ENCODE measurements around the gene DENND1C. TPM values are rescaled to one million over a fixed set of nuclear protein-coding genes. Genes with fewer than 3 reads are reported as not detected.

Gene DENND1C, protein sequence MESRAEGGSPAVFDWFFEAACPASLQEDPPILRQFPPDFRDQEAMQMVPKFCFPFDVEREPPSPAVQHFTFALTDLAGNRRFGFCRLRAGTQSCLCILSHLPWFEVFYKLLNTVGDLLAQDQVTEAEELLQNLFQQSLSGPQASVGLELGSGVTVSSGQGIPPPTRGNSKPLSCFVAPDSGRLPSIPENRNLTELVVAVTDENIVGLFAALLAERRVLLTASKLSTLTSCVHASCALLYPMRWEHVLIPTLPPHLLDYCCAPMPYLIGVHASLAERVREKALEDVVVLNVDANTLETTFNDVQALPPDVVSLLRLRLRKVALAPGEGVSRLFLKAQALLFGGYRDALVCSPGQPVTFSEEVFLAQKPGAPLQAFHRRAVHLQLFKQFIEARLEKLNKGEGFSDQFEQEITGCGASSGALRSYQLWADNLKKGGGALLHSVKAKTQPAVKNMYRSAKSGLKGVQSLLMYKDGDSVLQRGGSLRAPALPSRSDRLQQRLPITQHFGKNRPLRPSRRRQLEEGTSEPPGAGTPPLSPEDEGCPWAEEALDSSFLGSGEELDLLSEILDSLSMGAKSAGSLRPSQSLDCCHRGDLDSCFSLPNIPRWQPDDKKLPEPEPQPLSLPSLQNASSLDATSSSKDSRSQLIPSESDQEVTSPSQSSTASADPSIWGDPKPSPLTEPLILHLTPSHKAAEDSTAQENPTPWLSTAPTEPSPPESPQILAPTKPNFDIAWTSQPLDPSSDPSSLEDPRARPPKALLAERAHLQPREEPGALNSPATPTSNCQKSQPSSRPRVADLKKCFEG
- polyA plus RNA-seq (ENCODE audit: insufficient read length in 3 of 3) = 10 to 100 TPM; 37.1 to 40.5 (median 40.0) TPM
- long read RNA-seq, donor 1 = 0 reads
- long read RNA-seq, donor 2 = 0 reads
- long read RNA-seq, donor 3, partial matches to known transcripts = 0 of 1 reads
- long read RNA-seq, donor 3, other reads (novel, unspliced or antisense) = 0 of 1 reads
- long read RNA-seq, donor 4 = 0 reads
- long read RNA-seq, donor 5 = 0 reads
- long read RNA-seq, donor 6 = 0 reads
- long read RNA-seq, donor 7 = 0 reads
- long read RNA-seq, donor 8 = 0 reads
- long read RNA-seq, donor 9 = 0 reads
- long read RNA-seq, donor 10 = 0 reads
- long read RNA-seq, donor 11 = 0 reads
- long read RNA-seq, donor 12 = 0 reads
- long read RNA-seq, donor 13 = 0 reads
- long read RNA-seq, donor 14 = 0 reads
- long read RNA-seq, donor 15 = 0 reads
- long read RNA-seq, donor 16 = 0 reads

- DNase-seq (ENCODE audit: extremely low read depth in 1 of 11, low read depth in 9 of 11, low spot score in 4 of 11) = no peak
Observed at GRCh38 chr19:6481541-6482342, at the start of gene DENND1C. DENND1C (minus strand) TSS chr19:6481787; CDS start chr19:6481695, 92 bp downstream.

DNA sequence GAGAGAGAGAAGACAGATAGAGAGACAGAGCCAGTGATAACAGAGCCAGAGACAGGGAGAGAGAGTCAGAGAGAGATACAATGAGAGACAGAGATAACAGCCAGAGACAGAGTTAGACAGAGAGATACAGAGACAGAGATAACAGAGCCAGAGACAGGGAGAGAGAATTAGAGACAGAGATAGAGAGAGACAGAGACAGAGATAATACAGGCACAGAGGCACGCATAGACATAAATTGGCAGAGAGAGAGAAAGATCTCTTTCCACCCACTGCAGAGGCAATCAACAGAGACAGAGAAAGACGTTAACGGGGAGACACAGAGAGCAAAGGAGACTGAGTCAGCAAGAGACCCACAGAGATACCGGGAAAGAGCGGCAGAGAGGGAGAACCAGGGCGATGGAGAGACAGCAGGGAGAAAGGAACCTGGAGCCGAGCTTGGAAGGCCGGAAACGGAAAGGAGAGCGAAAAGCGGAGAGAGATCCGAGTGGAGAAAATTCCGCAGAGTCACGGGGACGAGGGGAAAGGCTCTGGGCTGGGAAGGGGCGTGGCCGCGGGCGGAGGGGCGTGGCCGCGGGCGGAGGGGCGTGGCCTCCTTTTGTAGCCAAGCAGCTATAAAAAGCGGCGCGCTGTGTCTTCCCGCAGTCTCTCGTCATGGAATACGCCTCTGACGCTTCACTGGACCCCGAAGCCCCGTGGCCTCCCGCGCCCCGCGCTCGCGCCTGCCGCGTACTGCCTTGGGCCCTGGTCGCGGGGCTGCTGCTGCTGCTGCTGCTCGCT, 49.0 kb upstream of the DENND1C start, which contains the start of gene TNFSF9:
Gene TNFSF9, plus strand, starts transcription at position 641 of the 777 bp plus-strand sequence. Its CDS starts 11 bp downstream, at position 652.
- DNase-seq (ENCODE audit: extremely low read depth in 1 of 11, low read depth in 9 of 11, low spot score in 4 of 11) = peak; percentile 55 to 84 (median 71)

- no peak for DNase-seq (ENCODE audit: extremely low read depth in 1 of 11, low read depth in 9 of 11, low spot score in 4 of 11)
Observed at GRCh38 chr19:6529937-6530385, 48.4 kb upstream of the DENND1C start.

DNA sequence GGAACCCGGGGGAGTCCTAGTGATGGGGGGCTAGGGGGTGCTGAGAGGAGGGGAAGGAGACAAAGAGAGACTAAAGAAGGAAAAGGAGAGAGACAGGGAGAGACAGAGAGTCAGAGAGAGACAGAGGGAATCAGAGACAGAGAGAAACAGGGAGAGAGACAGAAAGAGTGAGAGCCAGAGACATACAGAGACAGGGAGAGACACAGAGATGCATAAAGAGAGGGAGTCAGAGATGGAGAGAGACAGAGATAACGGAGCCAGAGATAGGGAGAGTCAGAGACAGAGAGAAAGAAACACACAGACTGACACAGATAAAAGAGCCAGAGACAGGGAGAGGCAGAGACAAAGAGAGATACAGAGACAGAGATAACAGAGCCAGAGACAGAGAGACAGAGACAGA, 47.8 kb upstream of the DENND1C start:
- no peak for DNase-seq (ENCODE audit: extremely low read depth in 1 of 11, low read depth in 9 of 11, low spot score in 4 of 11)

GRCh38 chr19:6528544-6529121, 47.0 kb upstream of the DENND1C start:
- no peak for DNase-seq (ENCODE audit: extremely low read depth in 1 of 11, low read depth in 9 of 11, low spot score in 4 of 11)

- DNase-seq (ENCODE audit: extremely low read depth in 1 of 11, low read depth in 9 of 11, low spot score in 4 of 11) = no peak
Observed at GRCh38 chr19:6527893-6528543, 46.4 kb upstream of the DENND1C start.

GRCh38 chr19:6524311-6524710, 42.7 kb upstream of the DENND1C start:
- no peak for DNase-seq (ENCODE audit: extremely low read depth in 1 of 11, low read depth in 9 of 11, low spot score in 4 of 11)

- no peak for DNase-seq (ENCODE audit: extremely low read depth in 1 of 11, low read depth in 9 of 11, low spot score in 4 of 11)
Observed at GRCh38 chr19:6522712-6523111, 41.1 kb upstream of the DENND1C start.

GRCh38 chr19:6521718-6522646, 40.4 kb upstream of the DENND1C start:
- no peak for DNase-seq (ENCODE audit: extremely low read depth in 1 of 11, low read depth in 9 of 11, low spot score in 4 of 11)

GRCh38 chr19:6519289-6519688, 37.7 kb upstream of the DENND1C start:
- DNase-seq (ENCODE audit: extremely low read depth in 1 of 11, low read depth in 9 of 11, low spot score in 4 of 11) = no peak

- DNase-seq (ENCODE audit: extremely low read depth in 1 of 11, low read depth in 9 of 11, low spot score in 4 of 11) = no peak
Observed at GRCh38 chr19:6518145-6518911, 36.7 kb upstream of the DENND1C start.

DNA sequence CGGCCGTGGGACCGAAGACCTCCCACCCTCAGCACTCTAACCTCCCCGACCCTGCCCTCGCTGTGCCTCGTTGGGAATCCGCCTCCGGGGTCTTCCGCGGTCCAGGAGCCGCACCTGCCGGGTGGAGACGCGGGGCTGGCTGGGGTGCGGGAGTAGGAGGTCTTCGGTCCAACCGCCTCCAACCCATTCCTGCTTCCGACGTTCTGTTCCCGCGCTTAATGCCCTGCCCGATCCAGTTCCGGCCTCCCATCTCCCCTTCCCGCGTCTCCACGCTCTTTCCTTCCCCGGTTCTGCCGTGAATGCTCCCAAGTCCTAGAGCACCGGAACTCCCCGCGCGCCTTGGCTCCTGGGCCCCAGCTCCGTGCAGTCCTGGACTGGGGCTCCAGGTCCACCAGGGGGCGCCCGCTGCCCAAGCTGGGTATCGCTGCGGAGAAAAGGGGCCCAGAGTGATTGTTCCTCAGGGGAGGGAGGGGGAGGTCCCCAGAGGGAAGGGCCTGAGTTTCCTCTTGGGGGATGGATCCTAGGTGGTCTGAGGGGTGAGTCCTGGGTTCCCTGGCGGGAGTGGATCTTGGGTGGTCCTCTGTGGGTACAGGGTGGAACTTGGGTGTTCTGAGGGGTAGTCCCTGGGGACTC, 35.2 kb upstream of the DENND1C start:
- peak in 10 of 11 donors; percentile 59 to 88 (median 79) for DNase-seq (ENCODE audit: extremely low read depth in 1 of 11, low read depth in 9 of 11, low spot score in 4 of 11)

GRCh38 chr19:6516018-6516658, 34.6 kb upstream of the DENND1C start:
- DNase-seq (ENCODE audit: extremely low read depth in 1 of 11, low read depth in 9 of 11, low spot score in 4 of 11) = peak in 10 of 11 donors; percentile 59 to 89 (median 80)

GRCh38 chr19:6514926-6515544, 33.4 kb upstream of the DENND1C start:
- no peak for DNase-seq (ENCODE audit: extremely low read depth in 1 of 11, low read depth in 9 of 11, low spot score in 4 of 11)
